ENCODE measurements around the gene INPP5D. TPM values are rescaled to one million over a fixed set of nuclear protein-coding genes. Genes with fewer than 3 reads are reported as not detected.

The INPP5D gene
- total and polyA plus RNA-seq, 2 donors (not counting 3 experiments of a cell fraction or from before 2014, with no cell fraction given), result 13.9 to 46.6 TPM

DNA sequence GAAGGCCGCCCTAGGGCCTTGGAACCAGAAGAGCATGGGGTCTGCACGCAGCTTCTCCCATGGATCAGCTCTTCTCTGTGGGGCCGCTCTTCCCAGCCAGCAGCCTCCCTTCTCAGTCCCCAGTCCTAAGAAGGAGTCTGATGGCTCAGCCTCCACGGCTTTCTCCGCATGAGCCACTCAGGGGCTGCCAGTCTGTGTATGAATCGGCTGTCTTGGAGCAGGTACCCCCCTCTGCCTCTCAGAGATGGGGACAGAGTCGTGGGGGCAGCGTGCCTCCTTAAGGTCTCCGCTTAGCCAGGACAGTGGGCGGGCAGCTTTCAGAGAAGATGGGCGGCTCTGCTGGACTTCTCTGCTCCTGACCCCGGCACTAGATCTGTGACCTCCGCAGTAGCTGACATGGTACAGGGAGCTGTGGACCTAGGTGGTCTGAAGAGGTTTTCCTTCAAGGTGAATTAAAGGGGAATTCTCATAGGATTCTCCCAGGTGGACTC, 21.6 kb downstream of the INPP5D start:
- DNase-seq (ENCODE audit: low read depth, low spot score) (no peak), FAIRE-seq (no peak)
- no peak overlapping the region for H3K27ac ChIP-seq (ENCODE audit: insufficient read depth, low read depth, low read length)
- no peak overlapping the region for H3K4me2 ChIP-seq (ENCODE audit: insufficient read depth, low read length)
- TF ChIP-seq POLR2A (IDR thresholded peaks at IDR 0.05; ENCODE audit: low read depth, low read length), result no peak
- TF ChIP-seq JUN (IDR thresholded peaks at IDR 0.05; ENCODE audit: borderline replicate concordance, insufficient read depth, insufficient read length, low read depth), result no peak
- no peak for TF ChIP-seq EZH2 (IDR thresholded peaks at IDR 0.05; ENCODE audit: borderline replicate concordance, low read depth, low read length, severe bottlenecking)
- TF ChIP-seq, protein P1, sequence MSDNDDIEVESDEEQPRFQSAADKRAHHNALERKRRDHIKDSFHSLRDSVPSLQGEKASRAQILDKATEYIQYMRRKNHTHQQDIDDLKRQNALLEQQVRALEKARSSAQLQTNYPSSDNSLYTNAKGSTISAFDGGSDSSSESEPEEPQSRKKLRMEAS (IDR thresholded peaks at IDR 0.05; ENCODE audit: insufficient read depth, insufficient read length), result no peak
- TF ChIP-seq POLR2AphosphoS5 (IDR thresholded peaks at IDR 0.05; ENCODE audit: insufficient read depth, low read depth, low read length), result no peak
- peaks cover 40% of the 10 kb centered on the region for H3K4me1 ChIP-seq (ENCODE audit: control insufficient read depth, extremely low read depth, insufficient read depth, low read length)
- H3K9me1 ChIP-seq (replicated peaks; ENCODE audit: control insufficient read depth, extremely low read depth, insufficient read depth, low read length), result no peaks in the 10 kb centered on the region
- H3K9me3 ChIP-seq (replicated peaks; ENCODE audit: control insufficient read depth, insufficient read depth, low read length), result no peaks in the 10 kb centered on the region
- peaks cover 0 to 19% of the 10 kb centered on the region in 2 experiments for H3K36me3 ChIP-seq (ENCODE audit: control insufficient read depth in 2 of 2, extremely low read depth in 1 of 2, insufficient read depth in 2 of 2, low read length in 2 of 2)
- no peaks in the 10 kb centered on the region for H4K20me1 ChIP-seq (replicated peaks; ENCODE audit: control insufficient read depth, extremely low read depth, insufficient read depth, low read length)
- H3K9ac ChIP-seq (replicated peaks; ENCODE audit: extremely low read depth, insufficient read depth, low read length), result no peak overlapping the region
- H3K4me3 ChIP-seq (replicated peaks in 1 of 3; ENCODE audit: insufficient read depth in 1 of 3, low read depth in 1 of 3, low read length in 3 of 3), result no peak overlapping the region
- no TSS peak for BruUV-seq (replicated peaks)
- dilution Hi-C loops (cut with MboI; ENCODE audit: extremely low pct_ligation_motif_present, low sequenced_read_pairs) (no loop called here), intact Hi-C loops (cut with micrococcal nuclease) (loop anchor here (10.0 kb wide), 1 partner anchor 333 kb away; no protein-coding TSS in a partner anchor)
- ChIA-PET CTCF (interaction anchor here (1.0 kb wide), 1 partner anchor 27 kb away, joined by 5 read pairs; no protein-coding TSS in a partner anchor), POLR2A (no interaction called here)
- H3K27me3 ChIP-seq (ENCODE audit: control insufficient read depth in 2 of 2, insufficient read depth in 2 of 2, low read length in 2 of 2), result no peaks in the 10 kb centered on the region
- H3K79me2 ChIP-seq (ENCODE audit: control insufficient read depth, insufficient read depth, low read length), result no peaks in the 10 kb centered on the region
- H2AFZ ChIP-seq (ENCODE audit: low read depth, low read length), result no peak overlapping the region

GRCh38 chr2:233082222-233082930, 22.2 kb downstream of the INPP5D start:
- TF ChIP-seq MYC (IDR thresholded peaks at IDR 0.05; ENCODE audit: low read depth, low read length) (no peak), FOS (IDR thresholded peaks at IDR 0.05; ENCODE audit: borderline replicate concordance, insufficient read depth, low read length) (no peak), POLR2AphosphoS5 (IDR thresholded peaks at IDR 0.05; ENCODE audit: insufficient read depth, low read depth, low read length) (no peak), EZH2 (IDR thresholded peaks at IDR 0.05; ENCODE audit: borderline replicate concordance, low read depth, low read length, severe bottlenecking) (no peak), POLR2A (IDR thresholded peaks at IDR 0.05; ENCODE audit: low read depth, low read length) (no peak), GATA2 (IDR thresholded peaks at IDR 0.05; ENCODE audit: insufficient read depth, insufficient read length, low read depth, low read length) (no peak), JUN (IDR thresholded peaks at IDR 0.05; ENCODE audit: borderline replicate concordance, insufficient read depth, insufficient read length, low read depth) (no peak)
- TF ChIP-seq, protein P2, sequence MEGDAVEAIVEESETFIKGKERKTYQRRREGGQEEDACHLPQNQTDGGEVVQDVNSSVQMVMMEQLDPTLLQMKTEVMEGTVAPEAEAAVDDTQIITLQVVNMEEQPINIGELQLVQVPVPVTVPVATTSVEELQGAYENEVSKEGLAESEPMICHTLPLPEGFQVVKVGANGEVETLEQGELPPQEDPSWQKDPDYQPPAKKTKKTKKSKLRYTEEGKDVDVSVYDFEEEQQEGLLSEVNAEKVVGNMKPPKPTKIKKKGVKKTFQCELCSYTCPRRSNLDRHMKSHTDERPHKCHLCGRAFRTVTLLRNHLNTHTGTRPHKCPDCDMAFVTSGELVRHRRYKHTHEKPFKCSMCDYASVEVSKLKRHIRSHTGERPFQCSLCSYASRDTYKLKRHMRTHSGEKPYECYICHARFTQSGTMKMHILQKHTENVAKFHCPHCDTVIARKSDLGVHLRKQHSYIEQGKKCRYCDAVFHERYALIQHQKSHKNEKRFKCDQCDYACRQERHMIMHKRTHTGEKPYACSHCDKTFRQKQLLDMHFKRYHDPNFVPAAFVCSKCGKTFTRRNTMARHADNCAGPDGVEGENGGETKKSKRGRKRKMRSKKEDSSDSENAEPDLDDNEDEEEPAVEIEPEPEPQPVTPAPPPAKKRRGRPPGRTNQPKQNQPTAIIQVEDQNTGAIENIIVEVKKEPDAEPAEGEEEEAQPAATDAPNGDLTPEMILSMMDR (IDR thresholded peaks at IDR 0.05; ENCODE audit: extremely low read depth in 1 of 2, insufficient read depth in 1 of 2, low read depth in 1 of 2, low read length in 2 of 2), result no peak
- TF ChIP-seq, protein P1 (IDR thresholded peaks at IDR 0.05; ENCODE audit: insufficient read depth, insufficient read length), result no peak
- Histone ChIP-seq H3K4me3 (replicated peaks in 1 of 3; ENCODE audit: insufficient read depth in 1 of 3, low read depth in 1 of 3, low read length in 3 of 3) (no peak overlapping the region), H3K36me3 (ENCODE audit: control insufficient read depth in 2 of 2, extremely low read depth in 1 of 2, insufficient read depth in 2 of 2, low read length in 2 of 2) (peaks cover 0 to 19% of the 10 kb centered on the region in 2 experiments), H3K9ac (replicated peaks; ENCODE audit: extremely low read depth, insufficient read depth, low read length) (no peak overlapping the region), H4K20me1 (replicated peaks; ENCODE audit: control insufficient read depth, extremely low read depth, insufficient read depth, low read length) (no peaks in the 10 kb centered on the region), H2AFZ (ENCODE audit: low read depth, low read length) (no peak overlapping the region), H3K27me3 (ENCODE audit: control insufficient read depth in 2 of 2, insufficient read depth in 2 of 2, low read length in 2 of 2) (no peaks in the 10 kb centered on the region), H3K79me2 (ENCODE audit: control insufficient read depth, insufficient read depth, low read length) (no peaks in the 10 kb centered on the region), H3K4me1 (ENCODE audit: control insufficient read depth, extremely low read depth, insufficient read depth, low read length) (peaks cover 40% of the 10 kb centered on the region), H3K9me3 (replicated peaks; ENCODE audit: control insufficient read depth, insufficient read depth, low read length) (no peaks in the 10 kb centered on the region), H3K4me2 (ENCODE audit: insufficient read depth, low read length) (no peak overlapping the region), H3K9me1 (replicated peaks; ENCODE audit: control insufficient read depth, extremely low read depth, insufficient read depth, low read length) (no peaks in the 10 kb centered on the region), H3K27ac (ENCODE audit: insufficient read depth, low read depth, low read length) (no peak overlapping the region)
- BruUV-seq (replicated peaks), result no TSS peak
- no peak for DNase-seq (ENCODE audit: low read depth, low spot score)
- no peak for FAIRE-seq
- ChIA-PET CTCF (interaction anchor here (1.0 to 4.6 kb wide), 2 partner anchors 21 to 28 kb away, joined by 5 to 30 read pairs; partner anchors contain the start of gene INPP5D), POLR2A (no interaction called here)
- dilution Hi-C loops (cut with MboI; ENCODE audit: extremely low pct_ligation_motif_present, low sequenced_read_pairs), result no loop called here
- intact Hi-C loops (cut with micrococcal nuclease), result loop anchor here (10.0 kb wide), 1 partner anchor 332 kb away; no protein-coding TSS in a partner anchor

Data from endothelial cell of umbilical vein (primary cell).